ENCODE measurements around the gene SYT12.
"Not testable (repeated sequence)": the region's sequence is repeated elsewhere in the genome, so short reads cannot be mapped to it uniquely, and the experiment has no call there.

SYT12 gene

GRCh38 chr11:66987924-66988637 is 34.9 kb upstream of the SYT12 start:
- Histone ChIP-seq H3K27me3 (peaks cover 0 to 9% (median 0%) of the 10 kb centered on the region in 11 experiments; a peak in 1 of 22 replicates), H3K4me2 (peak overlapping the region; percentile 31 to 72 (median 57); a peak in 18 of 22 replicates), H3K27ac (no peak overlapping the region), H3K9ac (no peak overlapping the region), H3K36me3 (no peaks in the 10 kb centered on the region), H4K20me1 (peaks cover 0 to 4% (median 0%) of the 10 kb centered on the region in 11 experiments; a peak in 2 of 22 replicates), H3K9me3 (replicated peaks in 1 of 11) (no peaks in the 10 kb centered on the region), H3K4me3 (no peak overlapping the region), H3K4me1 (peaks cover 34 to 51% (median 47%) of the 10 kb centered on the region in 10 experiments)
- TF ChIP-seq Cebpa-rat (IDR thresholded peaks at IDR 0.05) = no peak

- H3K9me3 ChIP-seq (replicated peaks in 1 of 11); H3K36me3 ChIP-seq; H3K27ac ChIP-seq; H3K27me3 ChIP-seq; H3K4me2 ChIP-seq; H3K9ac ChIP-seq; H4K20me1 ChIP-seq; H3K4me3 ChIP-seq: not testable (repeated sequence)
- peaks cover 27 to 45% (median 40%) of the 10 kb centered on the region in 10 experiments for H3K4me1 ChIP-seq
Observed at GRCh38 chr11:66988741-66989140, 34.2 kb upstream of the SYT12 start.

- H3K9me3 ChIP-seq (replicated peaks in 1 of 11); H3K36me3 ChIP-seq; H3K27me3 ChIP-seq; H3K4me3 ChIP-seq; H3K27ac ChIP-seq; H3K4me2 ChIP-seq; H4K20me1 ChIP-seq; H3K9ac ChIP-seq: not testable (repeated sequence)
- H3K4me1 ChIP-seq = peaks cover 21 to 39% (median 34%) of the 10 kb centered on the region in 10 experiments
Observed at GRCh38 chr11:66989360-66989759, 33.6 kb upstream of the SYT12 start.

- Histone ChIP-seq H4K20me1 (no peaks in the 10 kb centered on the region), H3K4me3 (no peak overlapping the region), H3K27me3 (no peaks in the 10 kb centered on the region), H3K27ac (no peak overlapping the region), H3K9ac (no peak overlapping the region), H3K4me1 (peaks cover 8 to 12% (median 11%) of the 10 kb centered on the region in 10 experiments), H3K36me3 (no peaks in the 10 kb centered on the region), H3K4me2 (no peak overlapping the region), H3K9me3 (replicated peaks in 1 of 11) (no peaks in the 10 kb centered on the region)
- TF ChIP-seq Cebpa-rat (IDR thresholded peaks at IDR 0.05) = no peak
Observed at GRCh38 chr11:66992041-66992440, 30.9 kb upstream of the SYT12 start.

- no peak for TF ChIP-seq Cebpa-rat (IDR thresholded peaks at IDR 0.05)
- no peaks in the 10 kb centered on the region for H3K36me3 ChIP-seq
- no peaks in the 10 kb centered on the region for H4K20me1 ChIP-seq
- no peaks in the 10 kb centered on the region for H3K27me3 ChIP-seq
- H3K4me3 ChIP-seq = no peak overlapping the region
- H3K4me1 ChIP-seq = no peaks in the 10 kb centered on the region
- H3K9me3 ChIP-seq (replicated peaks in 1 of 11) = no peaks in the 10 kb centered on the region
- H3K4me2 ChIP-seq = no peak overlapping the region
- H3K27ac ChIP-seq = no peak overlapping the region
- no peak overlapping the region for H3K9ac ChIP-seq
Observed at GRCh38 chr11:66996609-66997273, 26.2 kb upstream of the SYT12 start.

- H3K4me2 ChIP-seq = no peak overlapping the region
- H3K4me1 ChIP-seq = no peaks in the 10 kb centered on the region
- H3K9me3 ChIP-seq (replicated peaks in 1 of 11) = no peaks in the 10 kb centered on the region
- no peaks in the 10 kb centered on the region for H4K20me1 ChIP-seq
- H3K4me3 ChIP-seq = no peak overlapping the region
- H3K27ac ChIP-seq = no peak overlapping the region
- H3K36me3 ChIP-seq = no peaks in the 10 kb centered on the region
- no peaks in the 10 kb centered on the region for H3K27me3 ChIP-seq
- H3K9ac ChIP-seq = no peak overlapping the region
- no peak for TF ChIP-seq Cebpa-rat (IDR thresholded peaks at IDR 0.05)
Observed at GRCh38 chr11:66999555-66999954, 23.4 kb upstream of the SYT12 start.

- Histone ChIP-seq H3K4me2 (no peak overlapping the region), H3K9me3 (replicated peaks in 1 of 11) (no peaks in the 10 kb centered on the region), H3K4me3 (no peak overlapping the region), H4K20me1 (no peaks in the 10 kb centered on the region), H3K9ac (no peak overlapping the region), H3K27ac (no peak overlapping the region), H3K36me3 (no peaks in the 10 kb centered on the region), H3K4me1 (no peaks in the 10 kb centered on the region), H3K27me3 (no peaks in the 10 kb centered on the region)
- no peak for TF ChIP-seq Cebpa-rat (IDR thresholded peaks at IDR 0.05)
Observed at GRCh38 chr11:67001332-67001731, 21.6 kb upstream of the SYT12 start.

- Histone ChIP-seq H3K36me3 (no peaks in the 10 kb centered on the region), H3K4me2 (no peak overlapping the region), H3K9me3 (replicated peaks in 1 of 11) (no peaks in the 10 kb centered on the region), H3K9ac (no peak overlapping the region), H3K4me1 (peaks cover 0 to 6% (median 0%) of the 10 kb centered on the region in 10 experiments; a peak in 1 of 20 replicates), H3K27ac (no peak overlapping the region), H4K20me1 (no peaks in the 10 kb centered on the region), H3K27me3 (no peaks in the 10 kb centered on the region), H3K4me3 (no peak overlapping the region)
- TF ChIP-seq Cebpa-rat (IDR thresholded peaks at IDR 0.05) = no peak
Observed at GRCh38 chr11:67002297-67002913, 20.5 kb upstream of the SYT12 start.

- no peak for TF ChIP-seq Cebpa-rat (IDR thresholded peaks at IDR 0.05)
- Histone ChIP-seq H3K9me3 (replicated peaks in 1 of 11) (no peaks in the 10 kb centered on the region), H3K4me1 (peaks cover 0 to 7% (median 0%) of the 10 kb centered on the region in 10 experiments; a peak in 1 of 20 replicates), H3K27me3 (no peaks in the 10 kb centered on the region), H3K9ac (no peak overlapping the region), H3K4me3 (no peak overlapping the region), H3K27ac (no peak overlapping the region), H3K4me2 (no peak overlapping the region), H4K20me1 (no peaks in the 10 kb centered on the region), H3K36me3 (no peaks in the 10 kb centered on the region)
Observed at GRCh38 chr11:67002921-67003411, 20.0 kb upstream of the SYT12 start.

- H3K4me2 ChIP-seq; H3K4me1 ChIP-seq; H3K27me3 ChIP-seq; H3K27ac ChIP-seq; H3K9me3 ChIP-seq (replicated peaks in 1 of 11); H3K4me3 ChIP-seq; H3K9ac ChIP-seq; H4K20me1 ChIP-seq; H3K36me3 ChIP-seq: not testable (repeated sequence)
Observed at GRCh38 chr11:67005200-67005599, 17.7 kb upstream of the SYT12 start.
